Central memory CD4-positive, alpha-beta T cell (primary cell): ENCODE measurements around the gene ITGA2B.
"Not testable (repeated sequence)": the region's sequence is repeated elsewhere in the genome, so short reads cannot be mapped to it uniquely, and the experiment has no call there.

Source experiments
- DNase-seq: peaks from one replicate; pipeline ENCODE4 v3.0.0; 2022
- total RNA-seq, 3 experiments: gene quantifications; one replicate each; lab custom pipeline; 2026; lab: John Stamatoyannopoulos, UW

The ITGA2B gene
- 0.32 to 0.65 (median 0.58) reads per million in 3 experiments for total RNA-seq

DNA sequence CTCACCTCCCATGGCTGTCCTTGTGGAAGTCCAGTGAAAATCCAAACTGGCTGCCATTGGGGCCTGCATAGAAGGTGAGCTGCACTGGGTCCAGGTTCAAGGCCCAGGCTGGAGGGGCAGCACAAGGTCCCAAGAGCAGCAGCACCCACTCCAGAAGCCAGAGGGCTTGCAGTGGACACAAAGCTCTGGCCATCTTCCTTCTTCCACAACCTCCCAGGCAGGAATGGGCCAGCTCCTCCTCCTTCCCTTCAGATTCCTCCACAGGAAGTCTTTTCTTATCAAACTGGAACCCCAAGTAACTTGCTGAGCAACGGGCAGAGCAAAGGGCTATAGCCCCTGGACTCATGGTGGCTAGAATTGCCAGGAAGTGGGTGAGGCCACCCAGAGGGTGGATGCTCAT lies at the start of gene ITGA2B:
TSS of gene ITGA2B (minus strand) at position 369 of the 400 bp plus-strand sequence. CDS start at position 193, 176 bp downstream.
- no peak for DNase-seq

DNA sequence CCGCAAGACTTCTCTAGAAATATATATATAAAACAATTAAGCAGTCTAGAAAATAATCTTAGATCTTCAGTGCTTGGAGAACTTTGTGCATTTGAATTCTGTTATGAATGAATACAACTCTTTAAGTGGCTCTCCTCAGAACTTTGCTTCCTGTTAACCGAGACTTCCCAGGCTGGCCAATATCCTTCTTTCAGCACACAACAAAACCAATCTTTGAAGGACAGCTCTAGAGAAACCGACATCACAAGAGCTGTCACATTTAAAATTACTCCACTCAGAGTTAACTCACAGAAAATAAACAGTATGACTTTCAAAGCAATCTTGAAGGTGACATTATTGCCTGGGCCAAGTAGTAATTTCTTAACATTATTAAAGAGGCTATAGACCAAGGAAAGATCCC lies 49.7 kb upstream of the ITGA2B start:
- no peak for DNase-seq

GRCh38 chr17:44438636-44439035 lies 49.2 kb upstream of the ITGA2B start:
- DNase-seq: no peak

DNA sequence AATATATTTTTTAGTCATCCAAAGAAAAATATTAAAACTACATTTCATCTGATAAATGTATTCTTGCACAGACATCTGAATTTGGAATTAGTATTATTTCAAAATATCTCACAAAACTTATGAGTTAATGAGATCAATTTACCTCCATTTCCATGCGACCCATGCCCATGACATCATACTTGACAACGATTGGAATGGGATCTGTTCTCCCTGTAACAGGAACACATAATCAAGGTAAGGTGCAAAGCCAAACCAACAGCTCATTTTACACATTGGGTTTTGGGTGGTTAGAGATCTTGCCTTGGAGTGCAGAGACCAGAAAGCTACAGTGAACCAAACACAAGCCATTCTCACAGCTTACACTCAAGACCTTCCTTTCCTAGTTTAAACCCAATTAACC lies 46.9 kb upstream of the ITGA2B start:
- DNase-seq: no peak

DNA sequence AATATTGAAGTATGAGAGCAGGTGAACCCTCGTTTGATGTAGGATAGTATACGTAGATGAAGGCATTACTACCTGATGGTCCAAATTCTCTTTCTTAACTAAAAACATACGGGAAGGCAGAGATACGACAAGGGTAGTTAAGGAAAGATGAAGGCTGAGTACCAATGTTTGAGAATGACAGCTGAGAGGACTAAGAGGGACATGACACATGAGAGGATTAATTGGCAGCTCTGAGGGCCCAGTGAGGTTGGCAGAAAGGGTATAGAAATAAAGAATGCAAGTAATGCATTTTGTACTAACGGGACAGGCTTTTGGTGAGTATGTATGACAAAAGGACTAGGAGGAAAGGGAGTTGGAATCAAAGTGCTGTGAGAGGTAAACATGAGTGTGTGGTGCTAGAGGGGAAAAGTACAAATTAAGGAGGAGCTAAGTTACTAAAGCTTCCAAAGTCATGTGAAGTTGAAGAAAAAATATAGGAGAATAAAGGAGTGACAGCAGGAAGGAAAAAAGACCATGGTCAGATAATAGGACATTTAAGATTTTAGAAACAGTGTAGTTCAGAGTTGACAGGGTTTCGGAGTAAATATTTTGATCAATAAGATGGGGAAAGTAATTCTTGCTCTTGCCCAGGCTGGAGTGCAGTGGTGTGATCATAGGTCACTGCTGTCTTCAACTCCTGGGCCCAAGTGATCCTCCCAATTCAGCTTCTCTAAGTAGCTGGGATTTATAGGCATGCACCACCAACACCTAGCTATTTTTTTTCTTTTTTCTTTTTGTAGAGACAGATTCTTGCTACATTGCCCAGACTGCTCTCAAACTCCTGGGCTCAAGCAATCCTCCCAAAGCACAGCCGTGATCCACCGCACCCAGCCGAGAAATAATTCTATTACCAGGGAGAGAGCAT lies 43.1 kb upstream of the ITGA2B start:
- no peak for DNase-seq

DNA sequence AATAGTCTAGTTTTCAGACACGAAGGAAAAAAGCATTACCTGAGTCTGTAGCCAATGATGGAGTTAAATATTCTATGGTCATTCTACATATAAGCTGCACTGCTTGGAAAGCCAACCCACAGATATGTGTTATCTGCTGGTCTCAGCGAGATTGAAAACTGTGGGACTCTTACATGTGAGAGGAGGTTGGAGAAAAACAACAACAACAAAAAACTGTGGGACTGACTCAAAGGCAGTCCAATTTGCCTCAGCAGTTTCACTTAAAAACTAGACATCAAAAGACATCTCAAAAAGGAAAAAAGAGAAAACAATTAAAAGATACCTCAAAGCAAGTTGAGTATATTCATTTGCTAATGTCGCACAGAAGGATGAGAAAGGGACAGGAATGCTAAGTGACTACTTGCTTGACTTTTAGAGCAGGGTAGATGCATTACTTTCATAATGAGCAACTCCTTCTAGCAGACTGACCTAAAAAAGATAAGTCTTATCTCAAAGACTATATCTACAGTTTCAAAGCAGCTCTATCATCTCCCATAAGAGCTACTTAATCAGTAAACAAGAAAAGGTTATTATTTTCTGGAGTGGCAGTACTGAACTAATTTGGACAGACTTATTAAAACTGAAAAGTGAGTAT lies 35.5 kb upstream of the ITGA2B start:
- no peak for DNase-seq

DNA sequence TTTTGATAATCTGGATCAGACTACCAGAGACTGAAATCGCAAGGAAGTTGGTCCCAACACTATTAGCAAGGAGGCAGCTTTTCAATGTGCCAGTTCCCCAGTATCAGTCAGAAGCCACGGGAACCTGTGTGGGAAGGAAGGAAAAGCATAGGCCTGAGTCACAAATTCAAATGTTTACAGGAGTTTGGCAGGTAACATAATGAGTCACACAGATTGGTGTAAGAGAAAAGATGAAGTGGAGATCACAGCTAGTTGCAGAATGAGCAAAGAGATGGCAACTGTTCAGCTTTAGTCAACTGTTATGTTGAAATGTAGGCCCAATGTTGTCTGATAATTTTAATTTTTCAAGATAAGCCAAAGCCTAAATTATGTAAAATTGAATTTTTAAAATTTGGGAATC lies 28.1 kb upstream of the ITGA2B start:
- DNase-seq: no peak

DNA sequence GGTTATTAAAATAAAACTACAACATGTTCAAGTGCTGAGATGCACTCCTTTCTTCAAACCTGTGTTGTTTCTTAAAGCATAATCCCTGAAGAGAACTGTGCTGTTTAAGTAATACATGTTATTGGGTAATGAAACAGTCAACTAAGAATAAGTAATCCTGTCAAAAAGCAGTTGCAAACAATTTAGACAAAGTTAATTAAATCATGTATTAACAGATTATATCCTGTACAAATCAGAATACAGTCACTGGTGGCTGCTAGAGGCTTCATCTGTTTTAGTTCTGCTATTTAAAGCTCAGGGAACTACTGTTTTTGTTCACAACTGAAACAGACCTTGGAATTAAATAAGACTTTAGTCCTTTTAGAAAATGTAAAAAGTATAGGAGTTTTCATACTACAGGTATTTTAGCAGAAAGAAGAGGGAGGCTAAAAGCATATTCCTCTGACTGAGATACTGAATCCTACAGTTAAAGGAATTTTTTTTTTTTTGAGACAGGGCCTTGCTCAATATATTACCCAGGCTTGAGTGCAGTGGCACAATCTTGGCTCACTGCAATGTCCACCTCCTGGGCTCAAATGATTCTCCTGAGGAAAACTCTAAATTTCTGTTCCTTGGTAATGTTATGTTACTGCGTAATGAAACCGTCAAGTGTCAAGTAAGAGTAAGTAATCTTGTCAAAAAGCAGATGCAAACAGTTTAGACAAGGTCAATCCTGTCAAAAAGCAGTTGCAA lies 27.3 kb upstream of the ITGA2B start:
- no peak for DNase-seq

DNA sequence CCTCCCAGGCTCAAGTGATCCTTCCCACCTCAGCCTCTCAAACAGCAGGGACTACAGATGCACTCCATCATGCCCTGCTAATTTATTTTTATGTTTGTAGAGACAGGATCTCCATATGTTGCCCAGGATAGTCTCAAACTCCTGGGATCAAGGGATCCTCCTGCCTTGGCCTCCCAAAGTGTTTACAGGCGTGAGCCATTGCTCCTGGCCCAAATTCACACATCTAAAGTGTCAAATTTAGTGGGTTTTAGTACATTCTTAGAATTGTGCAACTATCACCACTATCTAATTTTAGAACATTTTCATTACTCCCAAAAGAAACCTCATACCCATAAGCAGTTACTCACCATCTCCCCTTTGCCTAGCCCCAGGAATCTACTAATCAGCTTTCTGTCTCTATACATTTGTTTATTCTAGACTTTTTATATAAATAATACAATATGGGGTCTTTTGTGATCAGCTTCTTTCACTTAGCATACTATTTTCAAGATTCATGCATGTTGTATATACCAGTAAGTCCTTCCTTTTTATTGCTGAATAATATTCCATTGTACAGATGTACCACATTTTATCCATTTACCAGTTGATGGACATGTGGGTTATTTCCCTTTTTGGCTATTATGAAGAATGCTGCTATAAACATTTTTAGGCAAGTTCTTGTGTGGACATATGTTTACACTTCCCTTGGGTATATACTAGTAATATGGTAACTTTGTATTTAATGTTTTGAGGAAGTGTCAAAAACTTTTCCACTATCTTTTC lies 25.1 kb upstream of the ITGA2B start:
- DNase-seq: no peak

- no peak for DNase-seq
These were observed 20.0 kb upstream of the ITGA2B start for GRCh38 chr17:44409309-44410028.

GRCh38 chr17:44408786-44409185 lies 19.3 kb upstream of the ITGA2B start:
- no peak for DNase-seq

GRCh38 chr17:44402564-44403172 lies 13.2 kb upstream of the ITGA2B start:
- no peak for DNase-seq

DNA sequence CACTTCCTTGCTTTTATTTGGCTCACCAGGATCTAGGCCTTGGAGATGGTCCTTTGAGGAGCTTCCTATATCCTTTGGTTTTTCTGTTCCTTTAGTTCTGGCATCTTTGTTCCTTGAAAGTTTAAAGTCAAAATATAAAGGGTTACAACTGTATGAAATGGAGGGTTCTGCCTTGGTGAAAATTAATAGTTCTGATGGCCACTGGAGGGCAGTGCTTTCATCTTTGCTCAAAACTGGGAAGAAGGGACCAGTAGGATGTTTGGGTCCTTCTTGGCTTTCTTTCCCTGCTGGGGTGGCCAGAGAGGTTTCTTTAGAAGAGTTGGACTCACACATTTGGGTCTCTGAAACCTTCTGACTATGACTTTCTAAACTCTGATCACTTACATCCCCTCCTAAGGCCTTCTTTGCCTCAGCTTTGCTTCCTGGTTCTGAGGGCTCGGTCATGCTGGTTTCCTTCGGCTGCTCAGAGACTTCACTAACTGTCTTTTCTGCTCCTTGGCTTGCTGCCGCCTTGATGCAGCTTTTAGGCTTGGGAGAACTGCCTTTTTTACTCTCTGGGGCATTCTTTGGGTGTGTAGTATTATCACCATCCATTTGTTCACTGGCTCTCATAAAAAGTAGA lies 10.9 kb upstream of the ITGA2B start:
- no peak for DNase-seq

- DNase-seq: no peak
These were observed 9.5 kb upstream of the ITGA2B start for GRCh38 chr17:44398692-44399691.

- DNase-seq: no peak
These were observed 8.3 kb upstream of the ITGA2B start for GRCh38 chr17:44397479-44398440.

GRCh38 chr17:44396946-44397345 lies 7.5 kb upstream of the ITGA2B start:
- no peak for DNase-seq

- DNase-seq: no peak
These were observed 5.4 kb upstream of the ITGA2B start for GRCh38 chr17:44394833-44395232.

GRCh38 chr17:44394112-44394511 lies 4.7 kb upstream of the ITGA2B start:
- not testable (repeated sequence) for DNase-seq
